Brain microvascular endothelial cell (primary cell): ENCODE results near the gene MTHFD1L.

Experiments
- DNase-seq: peaks from one replicate; pipeline ENCODE4 v3.0.0-alpha.2; 2020
- H3K27ac ChIP-seq: fragments of 250-450 bp; sonication (Bioruptor Pico); 2 replicates; pipeline ENCODE4 v1.5.1; 2020; ENCODE audit warnings: mild to moderate bottlenecking, moderate library complexity
- H3K27me3 ChIP-seq: fragments of 250-450 bp; sonication (Bioruptor Pico); replicated peaks from 2 replicates; pipeline ENCODE4 v1.5.1; 2020; ENCODE audit warnings: mild to moderate bottlenecking
- H3K36me3 ChIP-seq: fragments of 250-450 bp; sonication (Bioruptor Pico); replicated peaks from 2 replicates; pipeline ENCODE4 v1.5.1; 2020; ENCODE audit warnings: mild to moderate bottlenecking
- H3K4me3 ChIP-seq: 2 replicates; pipeline ENCODE4 v1.5.1; 2011; ENCODE audit warnings: low read depth, mild to moderate bottlenecking, control low read depth, low read length, moderate library complexity
- CTCF ChIP-seq: IDR thresholded peaks from 2 replicates; pipeline ENCODE4 v1.5.1; 2011; ENCODE audit warnings: low read depth, mild to moderate bottlenecking, moderate library complexity, low read length, control low read depth, inconsistent platforms; ENCODE audit errors: missing control alignments
- in situ Hi-C: cut with HindIII; loops from 2 replicates; pipeline ENCODE4 v1.10.0; 2017; ENCODE audit warnings: low sequenced_read_pairs, low pct_ligation_motif_present

Gene MTHFD1L

GRCh38 chr6:150991487-150991886, 126.0 kb downstream of the MTHFD1L start:
- H3K36me3 ChIP-seq, result peaks cover 11% of the 10 kb centered on the region
- H3K4me3 ChIP-seq, result no peak overlapping the region
- no peak overlapping the region for H3K27ac ChIP-seq
- no peaks in the 10 kb centered on the region for H3K27me3 ChIP-seq
- no peak for DNase-seq
- TF ChIP-seq CTCF, result no peak
- in situ Hi-C loops, result no loop called here

GRCh38 chr6:150992262-150992661, 126.8 kb downstream of the MTHFD1L start:
- in situ Hi-C loops, result no loop called here
- no peaks in the 10 kb centered on the region for H3K27me3 ChIP-seq
- H3K36me3 ChIP-seq, result peaks cover 11% of the 10 kb centered on the region
- no peak overlapping the region for H3K27ac ChIP-seq
- TF ChIP-seq CTCF, result no peak
- DNase-seq, result no peak
- no peak overlapping the region for H3K4me3 ChIP-seq

GRCh38 chr6:150992703-150993102, 127.2 kb downstream of the MTHFD1L start:
- no peak overlapping the region for H3K27ac ChIP-seq
- no peak for TF ChIP-seq CTCF
- peaks cover 11% of the 10 kb centered on the region for H3K36me3 ChIP-seq
- DNase-seq, result no peak
- no peak overlapping the region for H3K4me3 ChIP-seq
- in situ Hi-C loops, result no loop called here
- no peaks in the 10 kb centered on the region for H3K27me3 ChIP-seq

- in situ Hi-C loops, result no loop called here
- Histone ChIP-seq H3K27me3 (no peaks in the 10 kb centered on the region), H3K36me3 (peaks cover 11% of the 10 kb centered on the region), H3K4me3 (no peak overlapping the region), H3K27ac (no peak overlapping the region)
- TF ChIP-seq CTCF, result no peak
- DNase-seq, result no peak
Measured at GRCh38 chr6:150993253-150993652, 127.8 kb downstream of the MTHFD1L start.

- no peak for TF ChIP-seq CTCF
- no peak for DNase-seq
- H3K27ac ChIP-seq, result no peak overlapping the region
- peaks cover 11% of the 10 kb centered on the region for H3K36me3 ChIP-seq
- in situ Hi-C loops, result no loop called here
- H3K4me3 ChIP-seq, result no peak overlapping the region
- H3K27me3 ChIP-seq, result no peaks in the 10 kb centered on the region
Measured at GRCh38 chr6:150994026-150994425, 128.5 kb downstream of the MTHFD1L start.

- Histone ChIP-seq H3K4me3 (no peak overlapping the region), H3K27me3 (no peaks in the 10 kb centered on the region), H3K27ac (no peak overlapping the region), H3K36me3 (peaks cover 11% of the 10 kb centered on the region)
- TF ChIP-seq CTCF, result no peak
- DNase-seq, result no peak
- in situ Hi-C loops, result no loop called here
Measured at GRCh38 chr6:150996968-150997367, 131.5 kb downstream of the MTHFD1L start.
